ENCODE results near the gene EPB41L2.
"Not testable (repeated sequence)": the region's sequence is repeated elsewhere in the genome, so short reads cannot be mapped to it uniquely, and the experiment has no call there.

The EPB41L2 gene

DNA sequence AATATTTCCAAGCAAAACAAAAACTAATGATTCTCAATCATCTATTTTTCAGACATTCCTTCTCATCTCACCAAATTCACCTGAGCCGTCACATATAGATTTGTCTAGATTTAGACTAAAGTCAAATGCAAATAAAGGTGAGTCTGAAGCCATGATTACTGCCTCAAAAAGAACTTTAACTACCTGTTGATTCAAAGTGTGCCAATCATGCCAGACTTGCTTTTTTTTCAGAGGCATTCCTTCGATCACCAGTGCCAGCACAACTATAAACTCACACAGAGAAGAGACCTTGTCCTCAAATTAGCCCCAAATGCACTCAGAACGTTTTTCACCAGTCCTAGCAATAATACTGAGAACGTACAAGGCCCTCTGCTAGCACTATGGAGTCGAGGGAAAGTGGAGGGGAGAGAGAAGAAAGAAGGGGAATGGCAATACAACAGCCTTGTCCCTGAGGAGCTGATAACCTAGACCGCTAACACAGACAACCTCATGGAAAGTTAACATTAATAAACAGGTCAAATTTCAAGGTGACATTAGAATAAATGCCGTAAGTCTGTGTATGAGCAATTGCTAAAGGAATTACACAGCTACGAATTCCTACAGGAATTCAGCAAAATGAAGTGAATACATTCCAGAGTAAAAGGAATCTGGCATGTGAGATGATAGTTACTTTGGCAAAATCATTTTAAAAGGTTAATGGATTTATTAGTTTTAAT lies 60.9 kb downstream of the EPB41L2 start:
- DNase-seq, result no peak

DNA sequence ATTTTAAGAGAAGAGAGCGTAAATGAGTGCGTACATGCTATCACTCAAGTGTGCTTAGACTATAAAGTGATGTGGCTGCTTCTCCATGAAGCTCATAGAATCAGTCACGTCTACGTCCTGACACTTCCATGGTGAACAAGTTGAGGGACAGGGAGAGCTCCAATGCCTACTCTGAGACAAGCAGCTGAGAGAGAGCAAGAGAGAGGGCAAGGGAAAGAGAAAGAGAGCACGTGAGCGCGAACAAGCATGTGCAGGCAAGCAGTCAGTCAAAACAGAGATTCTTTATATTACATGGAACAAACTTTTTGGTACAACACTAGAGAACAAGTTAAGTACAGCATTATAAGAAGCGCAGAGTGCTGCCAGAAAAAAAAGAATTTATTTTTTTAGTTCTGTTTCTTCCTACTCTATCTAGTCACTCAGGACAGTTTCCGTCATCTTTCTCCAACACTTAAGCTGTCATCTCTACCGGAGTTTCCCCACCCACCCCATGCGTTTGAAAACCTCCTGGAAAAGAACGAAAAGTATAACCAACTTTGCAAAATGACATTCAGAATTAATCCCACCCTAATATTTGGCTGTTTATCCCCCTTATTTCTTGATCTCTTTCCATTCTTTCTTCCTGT lies 61.8 kb downstream of the EPB41L2 start:
- DNase-seq, result no peak

DNA sequence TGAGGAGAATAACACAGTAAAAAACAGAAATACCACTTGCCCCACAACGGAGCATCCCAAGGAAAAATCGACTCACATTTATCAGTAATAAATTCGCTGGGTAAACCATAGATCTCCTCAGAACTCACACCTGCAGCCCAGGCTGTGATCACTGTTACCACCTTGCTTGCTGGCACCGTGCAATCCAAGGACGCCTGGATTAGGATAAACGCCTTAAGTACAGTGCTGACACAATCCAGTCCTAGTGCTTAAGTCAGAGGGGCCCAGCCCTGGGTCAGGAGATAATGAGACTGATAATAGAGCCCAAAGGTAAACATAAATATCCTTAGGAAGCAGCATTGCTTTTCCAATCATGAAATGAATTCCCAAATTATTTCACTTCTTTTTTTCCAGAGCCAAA lies 62.5 kb downstream of the EPB41L2 start:
- DNase-seq, result no peak

- DNase-seq, result no peak
Measured at GRCh38 chr6:130997061-130997753, 65.8 kb downstream of the EPB41L2 start.

DNA sequence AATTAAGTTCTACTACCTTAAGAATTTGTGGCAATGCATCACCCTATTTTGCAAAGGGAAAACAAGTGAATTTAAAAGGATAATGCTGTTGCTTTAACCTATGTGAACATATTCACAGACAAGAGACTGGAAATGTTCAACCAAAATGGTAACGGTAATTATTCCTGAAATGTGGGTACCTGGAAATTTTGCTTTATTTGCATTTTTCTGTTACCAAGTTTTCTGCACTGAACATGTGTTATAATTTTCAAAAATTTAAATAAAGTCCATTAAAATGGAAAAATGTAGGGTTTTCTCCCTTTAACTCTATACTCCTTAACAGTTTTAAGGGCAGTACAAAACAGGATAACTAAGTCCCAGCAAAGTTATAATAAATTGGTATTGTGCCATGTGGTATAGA lies 66.4 kb downstream of the EPB41L2 start:
- DNase-seq, result no peak

- DNase-seq, result no peak
Measured at GRCh38 chr6:130995783-130996447, 67.1 kb downstream of the EPB41L2 start.

- no peak for DNase-seq
Measured at GRCh38 chr6:130994319-130995097, 68.5 kb downstream of the EPB41L2 start.

DNA sequence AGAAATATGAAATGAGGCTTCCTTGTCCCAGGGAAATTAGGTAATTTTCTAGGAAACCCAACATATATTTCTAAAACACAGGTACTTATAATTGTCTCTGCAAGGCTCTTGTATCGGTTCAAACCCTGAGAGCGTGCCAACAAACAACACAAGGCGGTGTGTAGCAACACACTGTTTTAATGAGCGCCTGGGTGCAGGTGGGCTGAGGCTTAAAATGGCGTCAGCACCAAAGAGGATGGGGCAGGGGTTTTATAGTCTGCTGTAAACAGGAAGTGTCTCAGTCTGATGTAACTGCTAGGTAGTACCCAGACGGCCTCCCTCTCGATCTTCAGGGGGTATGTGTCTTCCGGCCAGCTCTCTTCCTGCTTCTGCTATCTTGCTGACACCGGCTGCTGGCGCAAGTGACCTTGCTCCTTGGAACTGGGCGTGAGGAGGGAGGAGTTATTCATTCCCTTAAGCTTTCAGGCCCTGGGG lies 69.7 kb downstream of the EPB41L2 start:
- DNase-seq, result no peak

DNA sequence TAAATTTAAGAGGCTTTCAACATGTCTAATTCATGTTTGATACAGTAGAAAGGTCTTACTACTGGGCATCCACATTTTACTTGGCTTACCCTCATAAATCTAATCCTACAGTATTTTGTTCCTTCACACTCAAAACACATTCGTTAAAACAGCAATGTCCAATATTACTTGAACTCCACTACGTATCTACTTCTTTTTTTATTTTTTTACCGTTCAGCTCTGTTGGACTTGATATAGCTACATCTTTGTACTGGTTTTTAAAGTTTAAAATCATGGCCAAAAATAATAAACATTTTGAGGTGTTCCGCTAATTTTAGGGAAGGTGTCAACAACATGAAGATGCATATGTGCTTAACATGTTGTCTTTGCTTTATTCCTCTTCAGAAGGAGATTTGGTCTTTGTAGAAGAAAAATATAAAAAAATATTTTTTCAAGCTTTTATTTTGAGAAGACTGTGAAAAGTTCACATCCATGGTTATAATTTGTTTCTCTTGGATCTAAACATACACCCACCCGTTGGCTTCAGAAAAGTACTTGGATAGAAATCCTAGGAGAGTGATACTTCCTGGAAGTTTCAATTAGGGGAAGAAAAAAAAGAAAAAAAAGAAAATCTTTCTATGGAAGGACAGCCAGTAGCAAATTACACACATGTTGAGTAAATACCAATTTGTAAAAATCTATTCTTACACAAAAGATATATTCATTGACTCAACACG lies 71.5 kb downstream of the EPB41L2 start:
- no peak for DNase-seq

DNA sequence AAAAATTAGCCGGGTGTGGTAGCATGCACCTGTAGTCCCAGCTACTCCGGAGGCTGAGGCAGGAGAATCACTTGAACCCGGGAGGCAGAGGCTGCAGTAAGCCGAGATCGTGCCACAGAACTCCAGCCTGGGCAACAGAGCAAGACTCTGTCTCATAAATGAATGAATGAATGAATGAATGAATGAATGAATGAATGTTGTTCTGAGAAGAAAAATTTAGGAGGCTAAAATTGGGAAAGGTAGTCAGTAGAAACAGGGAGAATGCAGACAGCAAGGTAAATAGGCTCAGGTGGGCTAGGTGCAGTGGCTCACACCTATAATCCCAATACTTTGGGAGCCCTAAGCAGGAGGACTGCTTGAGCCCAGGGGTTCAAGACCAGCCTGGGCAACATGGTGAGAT lies 75.5 kb downstream of the EPB41L2 start:
- not testable (repeated sequence) for DNase-seq

- no peak for DNase-seq
Measured at GRCh38 chr6:130985115-130985514, 77.9 kb downstream of the EPB41L2 start.

DNA sequence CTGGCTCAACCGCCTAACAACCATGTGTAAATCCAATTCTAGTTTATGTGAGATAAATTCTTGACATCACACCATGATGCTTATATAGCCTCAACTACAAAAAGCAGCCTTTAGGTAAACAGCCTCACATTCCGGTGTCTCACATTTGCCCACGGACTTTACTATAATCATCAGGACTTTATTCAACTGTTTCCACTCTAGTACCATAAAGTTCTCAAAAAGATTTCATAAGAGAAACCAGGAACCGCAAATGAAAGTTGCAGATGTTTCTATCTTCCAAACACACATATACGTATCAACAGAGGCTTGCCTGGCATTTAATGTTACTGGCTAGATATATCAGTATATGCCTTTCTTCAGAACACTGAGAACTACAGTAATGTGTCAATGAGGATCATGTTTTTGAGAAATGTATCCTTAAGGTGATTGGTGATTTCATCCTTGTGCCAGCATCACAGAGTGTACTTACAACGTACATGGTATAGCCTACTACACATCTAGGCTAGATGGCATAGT lies 80.0 kb downstream of the EPB41L2 start:
- DNase-seq, result no peak

DNA sequence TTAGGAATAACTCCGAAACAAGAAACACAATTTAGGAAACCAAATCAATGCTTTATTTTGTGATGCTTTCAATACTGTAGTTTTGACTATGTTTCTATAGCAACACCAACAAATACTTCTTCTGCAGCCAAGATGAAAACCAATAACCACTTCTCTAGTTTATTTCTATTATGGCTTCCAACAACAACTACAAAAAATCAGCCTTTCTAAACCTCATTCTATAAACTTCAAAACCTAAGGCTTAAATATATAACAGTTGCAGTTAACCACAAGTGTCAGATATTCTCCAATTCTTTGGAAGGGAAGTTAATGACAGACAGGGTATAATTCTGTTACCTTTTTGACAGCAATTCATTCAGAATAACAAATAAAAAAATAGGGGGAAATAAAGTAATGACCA lies 80.9 kb downstream of the EPB41L2 start:
- DNase-seq, result no peak

DNA sequence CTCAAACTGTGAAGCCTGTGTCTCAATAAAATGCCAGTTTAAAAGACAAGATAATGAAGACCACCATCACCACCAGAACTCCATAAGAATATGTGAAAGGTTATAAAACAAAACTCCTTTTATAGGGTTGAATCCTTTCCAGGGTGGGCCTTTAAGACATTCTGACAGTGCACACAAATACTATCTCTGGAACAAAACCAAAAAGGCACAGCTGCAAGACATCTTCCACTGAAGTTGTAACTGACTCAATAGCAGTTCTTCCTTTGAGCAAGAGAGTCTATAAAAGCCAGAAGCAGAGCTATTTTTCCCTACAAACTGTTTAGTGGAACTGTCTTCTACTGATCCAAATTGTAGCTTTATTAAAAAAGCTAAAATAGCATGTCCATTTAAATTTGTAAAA lies 81.6 kb downstream of the EPB41L2 start:
- DNase-seq, result no peak

GRCh38 chr6:130980310-130981032 lies 82.6 kb downstream of the EPB41L2 start:
- no peak for DNase-seq

DNA sequence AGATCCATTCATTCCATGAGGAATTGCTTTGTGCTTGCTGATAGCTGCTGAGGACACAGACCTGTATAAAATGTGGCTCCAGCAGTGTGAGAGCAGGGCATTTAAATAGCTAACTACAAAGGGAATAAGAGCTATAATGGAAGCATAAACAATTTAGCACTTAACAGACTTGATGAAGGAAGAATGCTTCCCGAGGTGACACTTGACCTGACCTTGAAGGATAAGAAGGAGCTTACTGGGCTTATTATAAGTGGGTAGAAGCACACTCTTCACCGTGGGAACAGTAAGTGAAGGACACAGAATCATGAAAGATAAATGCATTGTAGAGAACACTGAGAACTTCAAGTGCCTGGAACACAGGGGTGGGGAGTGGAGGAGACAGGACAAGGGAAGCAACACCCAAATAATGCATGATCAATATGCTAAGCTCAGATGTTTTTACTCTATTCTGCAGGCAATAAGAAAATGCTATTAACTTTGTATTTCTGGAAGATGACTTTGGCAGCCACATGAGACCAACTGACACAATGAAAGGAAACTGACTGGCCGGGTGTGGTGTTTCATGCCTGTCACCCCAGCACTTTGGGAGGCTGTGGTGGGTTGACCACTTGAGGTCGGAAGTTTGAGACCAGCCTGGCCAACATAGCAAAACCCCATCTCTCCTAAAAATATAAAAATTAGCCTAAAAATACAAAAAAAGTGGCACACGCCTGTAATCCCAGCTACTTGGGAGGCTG lies 84.2 kb downstream of the EPB41L2 start:
- DNase-seq, result no peak

DNA sequence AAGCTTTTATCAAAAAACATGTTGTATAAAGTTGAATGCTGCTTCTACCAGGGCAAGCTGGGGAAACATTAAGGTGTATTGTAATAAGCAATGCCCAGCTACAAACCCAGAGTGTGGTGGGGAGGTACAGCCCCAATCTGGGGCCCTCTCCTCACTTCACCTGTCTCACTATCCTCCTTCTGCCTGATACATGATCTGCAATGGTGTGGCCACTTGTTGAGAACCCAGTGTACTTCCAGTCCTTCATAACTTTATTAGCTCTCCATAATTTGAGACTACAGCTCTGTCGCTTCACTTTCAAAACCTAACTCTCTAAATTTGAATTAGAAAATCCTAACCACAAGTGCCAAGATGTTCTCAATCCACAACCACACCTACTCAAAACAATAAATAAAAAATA lies 84.9 kb downstream of the EPB41L2 start:
- DNase-seq, result no peak

GRCh38 chr6:130975325-130975724 lies 87.7 kb downstream of the EPB41L2 start:
- no peak for DNase-seq

DNA sequence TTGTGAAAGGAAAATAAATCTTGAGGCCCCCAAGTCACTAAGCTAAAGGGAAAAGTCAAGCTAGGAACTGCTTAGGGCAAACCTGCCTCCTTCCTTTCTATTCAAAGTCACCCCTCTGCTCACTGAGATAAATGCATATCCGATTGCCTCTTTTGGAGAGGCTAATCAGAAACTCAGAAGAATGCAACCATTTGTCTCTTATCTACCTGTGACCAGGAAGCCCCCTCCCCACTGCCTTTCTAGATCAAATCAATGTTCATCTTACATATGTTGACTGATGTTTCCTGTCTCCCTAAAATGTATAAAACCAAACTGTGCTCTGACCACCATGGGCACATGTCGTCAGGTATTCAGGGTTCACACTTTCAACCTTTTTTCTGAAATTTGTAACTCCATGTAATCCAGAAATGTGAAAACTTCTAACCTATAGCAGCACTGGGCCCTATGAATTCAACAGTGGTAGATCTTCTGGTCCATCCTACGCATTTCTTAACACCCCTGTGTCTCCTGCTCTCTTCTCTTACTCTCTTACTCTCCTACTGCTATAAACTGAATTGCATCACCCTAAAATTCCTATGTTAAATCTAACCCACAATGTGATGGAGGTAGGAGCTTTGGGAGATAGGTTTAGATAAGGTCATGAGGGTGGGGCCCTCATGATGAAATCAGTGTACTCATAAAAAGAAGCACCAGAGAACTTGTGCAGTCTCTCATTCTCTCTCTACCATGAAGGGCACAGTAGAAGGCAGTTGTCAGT lies 89.3 kb downstream of the EPB41L2 start:
- DNase-seq, result no peak

GRCh38 chr6:130971504-130971903 lies 91.5 kb downstream of the EPB41L2 start:
- DNase-seq, result no peak

All from CD4-positive, alpha-beta T cell treated with Interleukin-17A for 4 hours (primary cell).